ENCODE measurements around the gene CD6.
A peak's percentile ranks its signal among the peaks of the same experiment; 100 is the strongest.

The CD6 gene

GRCh38 chr11:60989093-60989650 is 17.7 kb downstream of the CD6 start:
- DNase-seq, result no peak

DNA sequence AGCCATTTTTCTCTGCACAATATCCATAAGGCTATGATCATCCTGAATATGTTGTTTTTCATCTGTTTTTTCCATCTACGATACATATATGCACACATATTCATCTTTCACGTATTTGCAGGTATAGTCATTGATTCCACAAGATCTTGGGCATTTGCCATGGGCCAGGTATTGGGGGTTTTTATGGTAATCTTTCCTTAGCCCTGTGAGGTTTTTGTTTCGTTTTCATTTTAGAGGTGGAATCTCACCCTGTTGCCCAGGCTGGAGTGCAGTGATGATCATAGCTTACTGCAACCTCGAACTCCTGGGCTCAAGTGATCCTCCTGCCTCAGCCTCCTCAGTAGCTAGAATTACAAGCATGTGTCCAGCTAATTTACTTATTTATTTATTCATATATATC is 20.0 kb downstream of the CD6 start:
- no peak for DNase-seq

DNA sequence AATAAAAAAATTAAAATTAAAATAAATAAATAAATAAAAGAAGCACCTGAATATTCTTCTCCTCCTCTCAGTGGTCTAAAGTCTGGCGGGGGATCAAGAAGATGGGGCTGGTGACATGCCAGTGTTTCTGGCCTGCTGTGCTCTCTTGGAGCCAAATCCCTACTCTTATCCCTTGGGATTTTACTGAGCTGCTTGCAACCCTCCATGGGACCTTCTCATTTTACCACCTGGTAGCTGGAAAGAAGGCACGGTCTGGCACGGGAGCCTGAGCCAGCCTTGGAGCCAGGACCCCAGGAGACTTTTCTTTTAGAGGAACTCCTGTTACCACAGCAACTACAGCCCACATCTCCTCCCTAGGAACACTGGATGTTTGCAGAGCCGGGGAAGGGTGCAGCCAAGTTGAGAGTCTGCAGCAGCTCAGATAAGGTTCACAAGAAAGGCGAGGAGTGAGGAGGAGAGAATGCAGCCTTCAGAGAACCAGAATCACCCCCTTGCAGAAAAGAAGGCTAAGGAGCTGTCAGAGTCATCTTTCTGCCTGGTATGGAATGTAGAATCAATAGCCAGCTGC is 21.4 kb downstream of the CD6 start:
- no peak for DNase-seq

- no peak for DNase-seq
Measured at GRCh38 chr11:60993615-60994014, 22.1 kb downstream of the CD6 start.

DNA sequence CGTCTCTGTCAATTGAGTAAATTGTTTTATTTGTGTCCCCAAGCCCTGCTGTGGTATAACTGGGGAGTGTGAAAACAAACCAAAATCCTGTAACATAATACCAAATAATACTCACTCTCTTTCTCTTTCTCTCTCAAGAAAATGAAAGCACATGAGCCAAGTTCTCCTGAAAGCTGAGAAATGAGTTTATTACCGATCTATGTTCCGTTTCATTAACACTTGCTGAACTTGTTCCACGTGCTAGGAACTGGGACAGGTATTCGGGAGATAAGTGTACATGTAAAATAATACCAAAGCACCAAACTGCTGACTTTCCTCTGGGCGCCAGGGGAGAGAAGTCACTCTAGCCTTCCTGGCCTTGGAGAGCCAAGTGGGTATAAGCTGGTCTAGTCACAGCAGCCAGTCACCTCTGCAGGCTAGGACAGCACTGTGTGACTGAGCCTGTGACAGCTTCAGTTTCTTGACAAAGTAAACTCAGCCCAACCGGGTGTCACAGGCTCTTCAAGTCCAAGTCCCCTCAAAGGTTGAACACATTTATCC is 23.1 kb downstream of the CD6 start:
- DNase-seq, result no peak

DNA sequence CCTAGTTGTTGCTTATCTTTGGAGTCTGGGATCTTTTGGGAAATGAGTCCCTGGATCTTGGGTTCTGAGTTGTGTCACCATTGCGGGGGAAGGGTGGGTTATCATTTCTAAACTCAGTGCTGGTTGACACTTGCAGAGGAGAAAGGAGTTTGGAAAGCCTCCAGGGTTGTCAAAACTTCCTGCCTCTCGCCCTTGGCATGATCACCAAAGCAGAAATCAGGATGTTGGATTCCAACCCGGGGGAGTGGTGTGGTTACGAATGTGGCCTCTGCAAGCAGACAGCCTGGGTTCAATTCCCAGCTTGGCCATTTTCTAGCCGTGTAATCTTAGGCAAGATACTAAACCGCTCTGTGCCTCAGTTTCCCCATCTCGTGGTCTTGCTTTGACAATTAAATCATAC is 24.3 kb downstream of the CD6 start:
- DNase-seq, result no peak

DNA sequence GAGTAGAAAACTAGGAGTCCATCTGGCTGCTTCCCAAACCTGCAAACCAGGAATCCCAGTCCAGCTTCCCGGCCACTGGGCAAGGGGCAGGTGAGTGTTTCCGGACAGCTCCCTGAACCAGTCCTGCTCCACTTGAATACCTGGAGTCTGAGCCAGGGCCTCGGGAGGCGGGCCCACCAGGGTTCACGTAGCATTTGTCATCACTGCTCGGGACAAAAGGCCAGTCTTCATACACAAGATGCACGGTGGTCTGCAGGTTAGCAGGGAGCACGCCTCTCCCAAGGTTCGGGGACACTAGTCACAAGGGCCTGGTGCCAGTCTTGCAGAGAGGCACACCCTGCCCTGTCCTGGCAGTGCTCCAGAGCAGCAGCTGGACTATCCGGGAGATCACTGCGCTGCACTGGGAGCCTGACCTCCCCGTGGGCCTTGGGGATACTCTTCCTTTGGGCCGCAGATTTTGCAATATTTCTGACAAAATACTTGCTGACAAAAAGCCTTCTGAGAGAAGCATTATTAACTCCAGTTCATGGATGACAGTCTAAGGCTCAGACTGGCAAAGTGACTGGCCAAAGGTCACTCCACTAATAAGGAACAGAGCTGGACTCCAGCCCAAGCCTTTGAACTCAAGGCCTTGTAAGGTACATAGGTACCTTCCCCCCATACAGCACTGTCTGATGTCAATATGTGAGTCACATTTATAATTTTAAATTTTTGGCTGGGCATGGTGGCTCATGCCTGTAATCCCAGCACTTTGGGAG is 25.1 kb downstream of the CD6 start:
- DNase-seq, result no peak

- no peak for DNase-seq
Measured at GRCh38 chr11:61000426-61000825, 28.9 kb downstream of the CD6 start.

DNA sequence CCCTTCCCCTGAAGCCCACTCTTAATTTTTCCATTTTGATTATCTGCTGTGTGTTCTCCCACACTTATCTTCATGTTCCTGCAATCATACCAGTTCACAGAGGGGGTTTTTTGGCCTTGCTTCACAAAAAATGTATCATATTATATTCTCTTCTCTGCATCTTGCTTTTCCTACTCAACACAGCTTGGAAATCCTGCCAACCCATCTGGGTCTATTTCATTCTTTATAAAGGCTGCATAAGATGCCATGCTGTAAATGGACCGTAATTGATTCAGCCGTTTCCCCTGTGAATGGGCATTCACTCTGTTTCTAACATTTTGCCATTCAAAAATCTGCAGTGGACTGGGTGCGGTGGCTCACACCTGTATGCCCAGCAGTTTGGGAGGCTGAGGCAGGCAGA is 30.5 kb downstream of the CD6 start:
- DNase-seq, result no peak

- no peak for DNase-seq
Measured at GRCh38 chr11:61002598-61002997, 31.1 kb downstream of the CD6 start.

DNA sequence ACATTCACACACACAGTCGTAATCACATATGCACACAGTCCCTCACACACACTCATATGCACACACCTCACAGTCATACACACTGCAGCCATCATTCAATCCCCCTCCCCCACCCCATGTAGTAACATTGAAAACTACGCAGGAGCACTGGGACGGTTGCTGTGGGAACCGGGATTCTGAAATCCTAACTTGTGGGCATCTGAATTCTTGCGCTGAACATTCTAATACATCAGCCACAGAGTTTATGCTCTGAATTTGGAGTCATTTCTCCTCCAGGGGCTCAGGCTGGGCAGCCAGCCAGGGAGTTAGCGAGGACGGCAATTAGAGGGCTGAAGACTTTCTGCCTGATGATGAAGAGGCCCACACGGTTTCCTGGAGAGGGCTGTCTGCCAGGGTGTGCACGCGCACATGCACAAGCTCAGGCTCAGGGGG is 32.7 kb downstream of the CD6 start:
- peak; percentile 90 for DNase-seq

DNA sequence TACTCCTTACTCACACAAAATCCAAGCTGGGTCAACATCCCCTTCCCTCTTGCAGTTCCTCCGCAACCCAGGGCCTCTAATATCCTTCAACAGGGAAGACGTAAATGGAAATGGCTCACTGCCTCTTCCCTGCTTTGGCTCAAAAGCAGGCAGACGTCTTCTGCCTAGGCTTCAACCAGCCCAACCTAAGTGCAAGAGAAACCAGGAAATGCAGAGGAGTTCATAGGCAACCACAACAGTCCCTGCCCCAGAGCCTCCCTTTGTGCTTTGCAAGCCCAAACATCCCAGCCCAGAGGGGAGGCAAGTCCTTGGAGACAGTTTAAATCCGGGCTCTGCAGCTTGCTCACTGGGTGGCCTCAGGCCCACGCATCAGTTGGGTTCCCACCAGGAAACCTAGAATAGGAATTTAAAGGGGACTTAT is 33.3 kb downstream of the CD6 start:
- peak; percentile 26 for DNase-seq

GRCh38 chr11:61007383-61007955 is 36.0 kb downstream of the CD6 start:
- DNase-seq, result no peak

DNA sequence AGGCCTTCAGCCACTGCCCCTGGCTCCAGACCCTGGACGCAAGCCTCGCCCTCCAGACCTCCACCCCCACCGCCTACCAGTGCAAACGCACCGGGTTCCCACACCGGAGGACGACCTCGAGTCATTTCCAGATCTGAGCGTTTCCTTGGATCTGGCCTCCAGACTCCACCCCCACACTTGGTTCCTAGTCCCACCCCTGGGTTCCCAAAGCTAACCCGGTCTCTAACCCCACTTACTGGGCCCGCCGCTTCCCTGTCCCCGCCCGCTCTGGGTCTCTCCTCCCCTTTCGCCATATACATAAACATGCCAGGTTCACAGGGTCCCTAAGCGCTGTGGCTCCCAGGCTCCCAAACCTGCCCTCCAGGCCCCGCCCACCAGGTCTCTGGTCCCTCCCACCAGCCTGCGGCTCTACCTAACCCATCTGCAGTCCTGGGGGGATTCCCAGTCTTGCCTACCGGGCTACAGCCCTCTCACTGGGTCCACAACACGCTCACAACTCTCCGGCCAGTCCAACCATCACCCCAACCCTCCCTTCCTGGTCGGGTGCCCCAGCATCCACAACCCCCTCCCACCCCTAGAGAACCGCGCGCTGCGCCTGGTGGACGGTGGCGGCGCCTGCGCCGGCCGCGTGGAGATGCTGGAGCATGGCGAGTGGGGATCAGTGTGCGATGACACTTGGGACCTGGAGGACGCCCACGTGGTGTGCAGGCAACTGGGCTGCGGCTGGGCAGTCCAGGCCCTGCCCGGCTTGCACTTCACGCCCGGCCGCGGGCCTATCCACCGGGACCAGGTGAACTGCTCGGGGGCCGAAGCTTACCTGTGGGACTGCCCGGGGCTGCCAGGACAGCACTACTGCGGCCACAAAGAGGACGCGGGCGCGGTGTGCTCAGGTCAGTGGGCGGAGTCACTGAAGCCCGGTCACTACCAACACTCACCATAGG is 36.7 kb downstream of the CD6 start:
- DNase-seq, result no peak

- DNase-seq, result no peak
Measured at GRCh38 chr11:61008971-61009370, 37.5 kb downstream of the CD6 start.

DNA sequence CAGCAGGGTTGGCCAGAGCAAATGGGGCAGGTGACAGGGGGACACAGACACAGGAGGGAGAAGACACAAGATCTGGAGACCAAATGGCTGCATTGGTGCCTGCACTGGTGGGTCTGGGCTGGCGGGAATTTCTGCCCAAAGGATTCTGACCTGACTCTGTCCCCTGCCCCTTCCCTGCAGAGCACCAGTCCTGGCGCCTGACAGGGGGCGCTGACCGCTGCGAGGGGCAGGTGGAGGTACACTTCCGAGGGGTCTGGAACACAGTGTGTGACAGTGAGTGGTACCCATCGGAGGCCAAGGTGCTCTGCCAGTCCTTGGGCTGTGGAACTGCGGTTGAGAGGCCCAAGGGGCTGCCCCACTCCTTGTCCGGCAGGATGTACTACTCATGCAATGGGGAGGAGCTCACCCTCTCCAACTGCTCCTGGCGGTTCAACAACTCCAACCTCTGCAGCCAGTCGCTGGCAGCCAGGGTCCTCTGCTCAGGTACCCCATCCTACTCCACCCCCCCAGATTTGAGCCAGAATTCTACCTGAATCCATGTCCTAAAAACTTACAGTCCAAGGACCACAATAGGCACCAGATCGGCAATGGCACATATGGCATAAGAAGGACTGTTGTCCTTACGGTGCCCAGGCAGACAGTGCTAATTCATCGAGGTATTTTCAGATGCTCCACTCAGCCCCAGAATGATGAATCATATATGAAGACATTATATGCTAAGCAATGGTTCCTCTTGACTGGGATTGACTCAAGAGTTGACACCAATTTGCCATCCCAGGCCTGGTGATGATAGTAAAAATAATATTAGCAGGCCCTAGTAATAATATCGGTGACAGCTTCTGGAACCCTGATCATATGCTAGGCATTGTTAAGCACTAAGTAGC is 38.2 kb downstream of the CD6 start:
- no peak for DNase-seq

DNA sequence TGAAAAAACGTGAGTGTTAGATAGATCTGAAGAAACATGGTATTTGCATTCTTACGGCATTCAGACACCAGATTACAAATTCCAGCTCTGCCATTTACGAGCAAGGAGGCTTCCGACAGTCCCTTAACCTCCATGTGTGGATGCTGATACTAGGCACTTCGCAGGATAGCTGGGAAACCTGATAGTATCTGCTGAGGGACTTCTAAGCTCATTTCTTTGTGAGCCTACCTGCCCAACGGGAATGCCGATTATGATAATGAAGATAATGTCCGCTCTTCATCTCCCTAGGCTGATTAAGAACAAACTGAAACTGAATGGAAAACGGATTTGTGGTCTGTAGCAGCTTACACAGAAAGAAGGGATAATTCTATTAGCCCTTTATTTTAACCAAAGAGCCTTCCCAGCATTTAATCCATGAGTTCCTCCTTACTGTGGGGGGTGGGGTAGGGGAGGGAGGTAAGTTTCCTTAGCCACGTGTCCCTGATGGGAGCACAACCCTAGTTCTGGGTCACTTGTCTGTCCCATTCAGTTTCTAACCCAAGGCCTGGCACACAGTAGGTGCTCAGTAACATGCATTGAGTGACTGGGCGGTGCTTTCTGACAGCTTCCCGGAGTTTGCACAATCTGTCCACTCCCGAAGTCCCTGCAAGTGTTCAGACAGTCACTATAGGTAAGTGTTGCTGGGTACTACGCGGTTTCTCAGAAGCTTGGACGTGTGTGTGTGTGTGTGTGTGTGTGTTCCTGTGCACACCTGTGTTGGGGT is 39.2 kb downstream of the CD6 start:
- DNase-seq, result no peak

GRCh38 chr11:61011229-61011870 is 39.9 kb downstream of the CD6 start:
- DNase-seq, result no peak

DNA sequence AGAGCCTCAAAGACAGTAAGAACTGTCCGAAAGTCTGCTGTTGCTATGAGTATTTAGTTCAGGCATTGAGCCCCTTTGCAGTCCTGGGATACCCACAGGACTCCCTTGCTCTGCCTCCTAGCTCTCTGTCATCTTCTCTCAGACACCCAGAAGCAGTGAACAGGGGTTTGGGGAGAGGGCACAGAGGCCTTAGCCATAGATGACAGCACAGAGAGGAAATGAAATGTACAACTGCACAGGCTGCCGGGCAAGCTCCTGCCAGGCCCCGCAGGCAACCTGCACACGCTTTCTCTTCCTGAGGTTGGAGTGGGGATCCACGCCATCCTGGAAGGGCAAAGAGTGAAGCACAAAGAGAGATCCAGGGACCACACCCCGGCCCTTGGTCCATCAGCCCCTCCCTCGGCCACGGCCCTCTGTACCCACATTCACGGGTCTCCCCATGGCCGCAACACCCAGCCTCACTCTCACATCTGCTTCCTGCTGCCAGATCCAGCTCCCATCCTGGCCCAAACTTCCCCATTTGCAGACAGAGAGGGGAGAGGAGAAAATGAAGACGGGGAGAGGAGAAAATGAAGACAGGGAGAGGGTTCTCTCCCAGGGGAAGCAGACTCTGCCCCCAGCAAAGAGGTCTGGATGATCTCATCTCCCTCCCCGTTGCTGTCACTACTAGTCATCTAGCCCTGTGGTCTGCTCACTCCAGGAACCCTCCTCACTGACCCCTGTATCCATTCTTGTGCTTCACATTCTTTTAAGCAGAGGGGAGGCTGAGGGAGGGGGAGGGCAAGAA is 40.7 kb downstream of the CD6 start:
- DNase-seq, result peak; percentile 80

Measured in fibroblast of skin of right biceps (primary cell).